Heart left ventricle (tissue), 16 donors: ENCODE measurements around the gene ATG2A. TPM values are rescaled to one million over a fixed set of nuclear protein-coding genes. Genes with fewer than 3 reads are reported as not detected.

Experiments used
- ATAC-seq, 4 donors: fragments of 200-7000 bp; cut with Tn5 transposase; one replicate each; pipeline ENCODE4 v1.9.1; 2020 to 2022; ENCODE audit warnings: moderate library complexity in 4 of 4, mild to moderate bottlenecking in 3 of 4, moderate number of reproducible peaks in 1 of 4
- DNase-seq, 5 donors: peaks; one replicate each; pipeline ENCODE4 v3.0.0-alpha.2; 2020
- H3K27ac ChIP-seq, 12 donors: fragments of 200-600 bp; sonication (generic) in 4 of 12; one replicate each; pipeline versions ENCODE4 v1.5.0 to v1.8.0; 2016 to 2022; ENCODE audit warnings: mild to moderate bottlenecking in 2 of 12
- H3K27me3 ChIP-seq, 9 donors: fragments of 200-600 bp; sonication (generic) in 2 of 9; one replicate each; pipeline versions ENCODE4 v1.5.1 to v1.8.0; 2016 to 2022; ENCODE audit warnings: mild to moderate bottlenecking in 3 of 9
- H3K36me3 ChIP-seq, 9 donors: fragments of 200-600 bp; sonication (generic) in 2 of 9; one replicate each; pipeline versions ENCODE4 v1.5.0 to v1.8.0; 2018 to 2022; ENCODE audit warnings: mild to moderate bottlenecking in 2 of 9
- H3K4me1 ChIP-seq, 12 donors: fragments of 200-600 bp; sonication (generic) in 4 of 12; one replicate each; pipeline versions ENCODE4 v1.5.0 to v1.8.0; 2016 to 2022; ENCODE audit warnings: mild to moderate bottlenecking in 3 of 12
- H3K4me3 ChIP-seq, 12 donors: fragments of 200-600 bp; sonication (generic) in 4 of 12; one replicate each; pipeline versions ENCODE4 v1.5.0 to v1.8.0; 2017 to 2022; ENCODE audit warnings: mild to moderate bottlenecking in 9 of 12, moderate library complexity in 4 of 12
- H3K9me3 ChIP-seq, 12 donors: fragments of 200-600 bp; sonication (generic) in 4 of 12; one replicate each; pipeline versions ENCODE4 v1.5.0 to v1.8.0; 2016 to 2022; ENCODE audit warnings: mild to moderate bottlenecking in 1 of 12
- POLR2A ChIP-seq, 2 donors: fragments of 450-650 bp; IDR thresholded peaks; one replicate each; pipeline ENCODE4 v1.6.1; 2017; ENCODE audit warnings: antibody characterized with exemption in 2 of 2, mild to moderate bottlenecking in 2 of 2, moderate library complexity in 2 of 2
- WGBS, 4 donors: extraction: QIAGEN DNeasy Blood & Tissue Kit in 2 of 4; methylation state at CpG; one replicate each; pipeline versions ENCODE4 v1.1.5 to v1.1.7; 2013 to 2018; 5-methylcytosine and 5-hydroxymethylcytosine counted together
- intact Hi-C, 10 donors: fragments of 100-400 bp; cut with DNase I; formaldehyde crosslinking; loops; one replicate each; pipeline versions ENCODE4 v1.11.1 to v1.14.2; 2022
- polyA plus RNA-seq, 2 donors: library from polyadenylated mRNA; stranded (reverse); fragments of 200-250 nt; gene quantifications; one replicate each; pipeline ENCODE4 v1.2.3, GENCODE V29; 2013
- total RNA-seq, 9 donors: library from RNA; depleted of rRNA in 2 of 9; stranded (reverse); fragments of >200 nt in 2 of 9; fragmentation: NEBNext Ultra II Directional in 3 of 9; extraction: Animal tissue kit (Norgen Biotek cat#: 25700) in 3 of 9; gene quantifications; one replicate each; pipeline versions ENCODE4 v1.1.0 to v1.2.4, GENCODE V29; 2016 to 2023
- TF ChIP-seq, protein P1 (sequence below), 12 donors: fragments of 200-600 bp; sonication (generic) in 4 of 12; IDR thresholded peaks; one replicate each; pipeline versions ENCODE4 v1.5.0 to v1.8.0; 2018 to 2022; ENCODE audit warnings: antibody characterized with exemption in 12 of 12, mild to moderate bottlenecking in 5 of 12
- donor health status: ischemic (EF 13 %, LVEDD 7.1; RV severe dilation, severe dysfunction).
- donor health status: healthy with polysubstance abuse.
- donor health status: DM: no; HTN: yes; CAD: no.
- donor health status: DM: no; HTN: no; CAD: no.
- donor health status: ischemic (EF 25% LVEDD 6.9; RV normal size, moderate dysfunction).
- donor health status: ischemic (EF 25% LVEDD 5.7; RV mildly dilated, moderate dysfunction).
- donor health status: healthy.
- donor health status: DM: yes; HTN: yes; CAD: no.
- donor health status: ischemic (EF 35%, LVEDD 5.7; RV mildly dilated, moderate dysfunction).
- donor health status: nonischemic (EF 11% LVEDD 7.7; RV severe dilation, severe dysfunction).
- donor health status: DM: yes; HTN: yes; CAD: no.
- donor health status: PGD.
- donor health status: ischemic (EF 29% LVEDD 5.4; RV normal size, mild dysfunction).
- donor health status: nonischemic (EF 23%, LVEDD 6.1; RV moderate dilation, normal function).

The ATG2A gene
- total and polyA plus RNA-seq, 11 donors = 11.4 to 38.5 (median 16.1) TPM

DNA sequence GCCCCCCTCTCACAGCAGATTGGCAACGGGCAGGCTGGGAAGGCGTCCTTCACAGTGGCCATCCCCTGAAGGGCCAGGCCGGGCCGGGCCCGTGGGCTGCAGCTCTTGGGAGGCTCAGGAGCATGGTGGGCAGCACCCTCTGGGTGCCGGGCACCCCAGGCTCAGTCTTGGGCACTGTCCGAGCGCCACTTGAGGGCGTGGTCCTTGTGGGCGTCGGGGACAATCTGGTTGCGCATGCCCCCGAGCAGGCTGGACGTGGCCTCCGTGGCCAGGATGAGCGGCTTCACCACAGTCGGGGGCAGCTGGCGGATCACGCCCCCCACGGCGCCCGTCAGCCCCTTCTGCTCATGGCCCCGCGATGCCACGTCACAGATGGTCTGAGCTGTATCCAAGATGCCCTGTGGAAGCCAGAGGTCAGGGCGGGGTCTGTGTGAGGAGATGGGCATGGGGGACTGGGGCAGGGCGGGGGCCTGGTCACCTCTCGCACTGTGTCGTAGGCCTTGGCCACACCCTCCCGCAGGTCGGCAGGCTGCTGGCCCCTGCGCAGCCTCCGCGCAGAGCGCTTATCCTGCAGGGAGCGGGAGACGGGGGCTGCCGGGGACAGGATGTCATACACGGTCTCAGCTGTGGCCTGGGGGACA lies 22.1 kb downstream of the ATG2A start:
- no peaks in the 10 kb centered on the region for H3K27me3 ChIP-seq
- WGBS, 4 donors = 84 to 100% (median 88%) methylated on average over 2 to 39 of the region's 39 CpGs
- TF ChIP-seq, protein P1, sequence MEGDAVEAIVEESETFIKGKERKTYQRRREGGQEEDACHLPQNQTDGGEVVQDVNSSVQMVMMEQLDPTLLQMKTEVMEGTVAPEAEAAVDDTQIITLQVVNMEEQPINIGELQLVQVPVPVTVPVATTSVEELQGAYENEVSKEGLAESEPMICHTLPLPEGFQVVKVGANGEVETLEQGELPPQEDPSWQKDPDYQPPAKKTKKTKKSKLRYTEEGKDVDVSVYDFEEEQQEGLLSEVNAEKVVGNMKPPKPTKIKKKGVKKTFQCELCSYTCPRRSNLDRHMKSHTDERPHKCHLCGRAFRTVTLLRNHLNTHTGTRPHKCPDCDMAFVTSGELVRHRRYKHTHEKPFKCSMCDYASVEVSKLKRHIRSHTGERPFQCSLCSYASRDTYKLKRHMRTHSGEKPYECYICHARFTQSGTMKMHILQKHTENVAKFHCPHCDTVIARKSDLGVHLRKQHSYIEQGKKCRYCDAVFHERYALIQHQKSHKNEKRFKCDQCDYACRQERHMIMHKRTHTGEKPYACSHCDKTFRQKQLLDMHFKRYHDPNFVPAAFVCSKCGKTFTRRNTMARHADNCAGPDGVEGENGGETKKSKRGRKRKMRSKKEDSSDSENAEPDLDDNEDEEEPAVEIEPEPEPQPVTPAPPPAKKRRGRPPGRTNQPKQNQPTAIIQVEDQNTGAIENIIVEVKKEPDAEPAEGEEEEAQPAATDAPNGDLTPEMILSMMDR (IDR thresholded peaks at IDR 0.05) = no peak
- no peak for TF ChIP-seq POLR2A (IDR thresholded peaks at IDR 0.05)
- peak in 1 of 4 donors; percentile 2 for ATAC-seq
- intact Hi-C loops = loop anchor here (1.0 to 5.0 kb wide), 4 partner anchors 48 to 108 kb away; no protein-coding TSS in a partner anchor
- no peak overlapping the region for H3K27ac ChIP-seq
- no peak for DNase-seq
- peaks cover 0 to 45% (median 13%) of the 10 kb centered on the region in 12 donors for H3K4me1 ChIP-seq
- peaks cover 0 to 52% (median 36%) of the 10 kb centered on the region in 9 donors for H3K36me3 ChIP-seq
- no peaks in the 10 kb centered on the region for H3K9me3 ChIP-seq
- H3K4me3 ChIP-seq = no peak overlapping the region

DNA sequence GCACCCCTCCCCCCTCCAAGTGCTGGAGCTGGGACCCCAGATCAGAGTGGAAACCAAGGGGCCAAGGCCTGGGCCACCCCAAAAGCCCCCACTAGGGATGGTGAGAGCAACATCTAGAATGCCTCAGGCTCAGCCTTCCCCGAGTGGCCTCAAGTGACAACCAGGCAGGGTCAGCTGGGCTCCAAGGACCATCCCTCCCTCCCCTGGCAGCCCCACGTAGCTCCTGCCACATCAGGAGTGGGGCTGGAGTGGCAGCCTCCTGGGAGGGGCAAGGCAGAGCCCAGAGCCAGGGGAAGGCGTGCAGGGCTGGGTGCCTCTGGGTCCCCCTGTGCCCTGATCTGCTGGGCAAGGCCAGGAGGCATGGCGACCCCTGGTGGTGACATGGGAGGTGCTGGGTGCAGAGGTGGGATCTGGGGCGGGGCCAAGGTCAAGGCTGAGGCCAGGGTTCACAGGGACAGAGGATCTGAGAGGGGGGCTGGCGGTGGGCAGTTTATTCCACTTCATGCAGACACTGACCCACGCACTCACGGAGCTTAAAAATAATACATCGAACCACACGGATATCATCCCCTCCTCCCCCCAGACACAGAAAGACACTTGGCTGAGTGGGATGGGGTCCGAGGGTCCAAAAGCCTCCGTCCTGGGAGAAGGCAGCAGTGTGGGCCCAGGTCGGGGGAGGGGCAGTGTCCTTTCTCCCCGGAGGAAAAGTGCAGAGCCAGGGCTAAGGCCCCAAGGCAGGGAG lies 22.8 kb downstream of the ATG2A start:
- H3K36me3 ChIP-seq = peaks cover 0 to 45% (median 36%) of the 10 kb centered on the region in 9 donors
- 21 to 36% (median 33%) methylated on average over 10 to 14 of the region's 14 CpGs for WGBS, 4 donors
- intact Hi-C loops = loop anchor here (1.0 to 5.0 kb wide), 4 partner anchors 47 to 107 kb away; no protein-coding TSS in a partner anchor
- peak; percentile 46 to 84 (median 80) for ATAC-seq
- peak; percentile 85 to 96 (median 87) for DNase-seq
- no peak for TF ChIP-seq POLR2A (IDR thresholded peaks at IDR 0.05)
- TF ChIP-seq, protein P1 (IDR thresholded peaks at IDR 0.05) = peak; percentile 86 to 95 (median 90)
- H3K27ac ChIP-seq = peak overlapping the region in 6 of 12 donors; percentile 7 to 74 (median 48)
- H3K9me3 ChIP-seq = no peaks in the 10 kb centered on the region
- H3K4me1 ChIP-seq = peaks cover 0 to 47% (median 13%) of the 10 kb centered on the region in 12 donors
- H3K27me3 ChIP-seq = no peaks in the 10 kb centered on the region
- no peak overlapping the region for H3K4me3 ChIP-seq

DNA sequence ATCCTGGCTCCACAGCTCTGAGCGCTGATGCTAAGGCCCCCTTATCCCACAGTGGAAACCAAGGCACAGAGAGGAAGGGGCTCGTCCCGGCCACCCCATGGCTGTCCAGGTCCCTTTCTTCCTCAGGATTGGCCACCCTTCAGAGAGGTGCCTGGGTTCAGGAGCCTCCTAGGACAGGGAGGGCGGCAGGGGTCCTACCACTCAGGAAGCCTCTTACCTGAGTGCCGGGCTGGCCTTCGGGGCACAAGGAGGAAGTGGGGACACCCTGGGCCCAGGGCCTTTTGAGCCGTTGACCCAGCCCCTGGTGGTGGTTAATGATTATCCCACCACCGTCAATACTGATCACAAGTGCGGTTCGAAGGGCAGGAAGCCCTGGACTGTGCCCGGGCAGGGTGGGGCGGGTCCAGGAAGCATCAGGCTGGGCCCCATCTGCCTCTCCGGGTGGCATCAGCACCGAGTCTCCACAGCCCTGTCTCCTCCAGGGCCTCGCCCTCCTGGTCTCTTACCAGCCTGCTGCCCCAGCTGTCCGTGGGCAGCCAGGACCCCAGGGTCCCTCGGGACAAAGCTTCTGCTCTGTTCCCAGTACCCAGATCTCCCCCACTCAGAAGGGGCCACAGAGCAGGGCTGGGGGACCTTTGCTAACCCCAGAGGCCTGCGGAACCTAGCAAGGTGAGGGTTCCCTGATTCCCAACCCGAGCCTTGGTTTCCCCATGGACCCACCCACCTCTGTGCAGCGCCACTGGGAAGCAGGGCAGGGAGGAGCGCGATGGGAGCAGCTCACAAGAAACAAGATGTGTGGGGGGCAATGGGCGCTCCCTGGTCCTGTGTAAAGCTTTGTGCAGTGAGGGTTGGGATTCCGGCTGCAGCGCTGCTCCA lies 23.6 kb downstream of the ATG2A start:
- 75 to 82% (median 77%) methylated on average over 12 to 25 of the region's 25 CpGs for WGBS, 4 donors
- H3K9me3 ChIP-seq = no peaks in the 10 kb centered on the region
- peaks cover 0 to 53% (median 13%) of the 10 kb centered on the region in 12 donors for H3K4me1 ChIP-seq
- ATAC-seq (peak in 2 of 4 donors; percentile 7 to 9), DNase-seq (peak in 1 of 5 donors; percentile 27)
- H3K36me3 ChIP-seq = peaks cover 0 to 37% (median 28%) of the 10 kb centered on the region in 9 donors
- intact Hi-C loops = loop anchor here (1.0 to 5.0 kb wide), 4 partner anchors 46 to 106 kb away; no protein-coding TSS in a partner anchor
- TF ChIP-seq, protein P1 (IDR thresholded peaks at IDR 0.05) = no peak
- no peak for TF ChIP-seq POLR2A (IDR thresholded peaks at IDR 0.05)
- H3K27ac ChIP-seq = peak overlapping the region in 10 of 12 donors; percentile 7 to 74 (median 50)
- H3K4me3 ChIP-seq = no peak overlapping the region
- H3K27me3 ChIP-seq = no peaks in the 10 kb centered on the region
